CD4-positive, alpha-beta T cell treated with Interferon alpha-2 for 1 hour (primary cell): ENCODE results near the gene CANX.

ENCODE experiments used
- DNase-seq, 2 donors: peaks; one replicate each; pipeline ENCODE4 v3.0.0-alpha.2; 2020 to 2022

The CANX gene

GRCh38 chr5:179779826-179780225 is 81.1 kb downstream of the CANX start:
- DNase-seq: no peak

- DNase-seq: no peak
Measured at GRCh38 chr5:179780362-179780761, 81.6 kb downstream of the CANX start.
